NB4 (cell line): Measurements from ENCODE around the gene MAP3K9.

Experiments
- DNase-seq: peaks from one replicate; pipeline ENCODE4 v3.0.0; 2010; ENCODE audit warnings: low read depth
- H3K4me3 ChIP-seq: one replicate; pipeline ENCODE4 v1.5.1; 2011; ENCODE audit warnings: mild to moderate bottlenecking, low read depth, low read length, moderate library complexity
- MYC ChIP-seq: IDR thresholded peaks from 2 replicates; pipeline ENCODE4 v1.6.1; 2011; ENCODE audit warnings: low read depth, low read length
- POLR2A ChIP-seq: IDR thresholded peaks from 2 replicates; pipeline ENCODE4 v1.6.1; 2011; ENCODE audit warnings: mild to moderate bottlenecking; ENCODE audit not compliant: insufficient read length; ENCODE audit errors: extremely low read depth
- TF ChIP-seq, protein P1 (sequence below): IDR thresholded peaks from 2 replicates; pipeline ENCODE4 v1.6.1; 2011; ENCODE audit warnings: low read depth, low read length
- TF ChIP-seq, protein P2 (sequence below): IDR thresholded peaks from one replicate; pipeline ENCODE4 v1.5.1; 2012; ENCODE audit warnings: low read depth, low read length

The MAP3K9 gene

DNA sequence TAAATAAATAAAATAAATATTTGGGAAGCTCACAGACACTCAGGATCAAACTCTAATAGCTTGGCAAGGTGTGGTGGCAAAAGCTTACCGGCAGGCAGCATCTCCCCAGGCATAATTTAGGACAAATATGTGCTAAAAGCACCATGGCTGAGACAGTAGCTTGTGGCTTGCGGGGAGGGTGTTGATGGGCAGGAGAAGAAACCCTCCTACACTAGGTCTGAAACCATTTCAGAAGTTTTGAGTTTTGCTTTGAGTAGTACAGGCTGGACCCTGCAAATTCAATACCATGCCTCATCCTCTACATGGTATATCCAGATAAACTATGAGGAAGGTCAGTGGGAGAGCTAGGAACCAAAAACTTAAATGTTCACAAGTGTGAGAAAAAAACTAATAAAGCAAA, 33.1 kb downstream of the MAP3K9 start:
- H3K4me3 ChIP-seq: no peak overlapping the region
- no peak for DNase-seq
- TF ChIP-seq MYC (no peak), POLR2A (no peak)
- TF ChIP-seq, protein P1, sequence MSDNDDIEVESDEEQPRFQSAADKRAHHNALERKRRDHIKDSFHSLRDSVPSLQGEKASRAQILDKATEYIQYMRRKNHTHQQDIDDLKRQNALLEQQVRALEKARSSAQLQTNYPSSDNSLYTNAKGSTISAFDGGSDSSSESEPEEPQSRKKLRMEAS: no peak
- TF ChIP-seq, protein P2, sequence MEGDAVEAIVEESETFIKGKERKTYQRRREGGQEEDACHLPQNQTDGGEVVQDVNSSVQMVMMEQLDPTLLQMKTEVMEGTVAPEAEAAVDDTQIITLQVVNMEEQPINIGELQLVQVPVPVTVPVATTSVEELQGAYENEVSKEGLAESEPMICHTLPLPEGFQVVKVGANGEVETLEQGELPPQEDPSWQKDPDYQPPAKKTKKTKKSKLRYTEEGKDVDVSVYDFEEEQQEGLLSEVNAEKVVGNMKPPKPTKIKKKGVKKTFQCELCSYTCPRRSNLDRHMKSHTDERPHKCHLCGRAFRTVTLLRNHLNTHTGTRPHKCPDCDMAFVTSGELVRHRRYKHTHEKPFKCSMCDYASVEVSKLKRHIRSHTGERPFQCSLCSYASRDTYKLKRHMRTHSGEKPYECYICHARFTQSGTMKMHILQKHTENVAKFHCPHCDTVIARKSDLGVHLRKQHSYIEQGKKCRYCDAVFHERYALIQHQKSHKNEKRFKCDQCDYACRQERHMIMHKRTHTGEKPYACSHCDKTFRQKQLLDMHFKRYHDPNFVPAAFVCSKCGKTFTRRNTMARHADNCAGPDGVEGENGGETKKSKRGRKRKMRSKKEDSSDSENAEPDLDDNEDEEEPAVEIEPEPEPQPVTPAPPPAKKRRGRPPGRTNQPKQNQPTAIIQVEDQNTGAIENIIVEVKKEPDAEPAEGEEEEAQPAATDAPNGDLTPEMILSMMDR: no peak

DNA sequence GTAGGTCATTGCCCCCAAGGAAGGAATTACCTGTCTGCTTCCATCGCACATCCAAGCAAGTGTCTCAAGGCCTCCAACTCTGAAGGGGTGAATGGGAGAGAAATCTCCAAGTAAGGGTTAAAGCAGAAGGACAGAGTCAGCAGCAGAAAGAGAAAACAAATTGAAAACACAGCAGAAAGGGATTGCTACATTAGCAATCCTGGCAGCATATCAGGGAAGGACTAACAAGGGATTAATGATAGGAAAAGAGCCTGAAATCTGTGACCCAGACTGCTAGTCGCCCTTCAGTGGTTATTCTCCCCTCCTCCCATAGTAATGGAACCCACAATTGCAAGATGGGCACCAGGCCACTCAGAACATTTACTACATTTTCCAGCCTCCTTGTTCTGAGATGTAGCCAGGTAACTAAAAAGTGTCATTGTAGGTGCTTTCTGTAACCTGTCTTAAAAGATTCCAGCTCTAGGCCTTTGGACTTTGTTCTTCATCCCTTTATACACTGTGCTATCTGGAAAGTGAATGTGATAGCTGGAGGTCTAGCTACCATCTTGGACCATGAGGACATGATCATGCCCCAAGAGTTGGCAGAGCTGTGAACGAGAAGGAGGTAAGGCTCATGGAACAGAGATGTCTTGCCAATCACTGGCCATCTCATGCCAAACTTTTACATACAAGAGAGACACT, 36.0 kb downstream of the MAP3K9 start:
- H3K4me3 ChIP-seq: no peak overlapping the region
- TF ChIP-seq POLR2A: no peak
- TF ChIP-seq, protein P2: no peak
- no peak for TF ChIP-seq MYC
- TF ChIP-seq, protein P1: no peak
- DNase-seq: no peak

DNA sequence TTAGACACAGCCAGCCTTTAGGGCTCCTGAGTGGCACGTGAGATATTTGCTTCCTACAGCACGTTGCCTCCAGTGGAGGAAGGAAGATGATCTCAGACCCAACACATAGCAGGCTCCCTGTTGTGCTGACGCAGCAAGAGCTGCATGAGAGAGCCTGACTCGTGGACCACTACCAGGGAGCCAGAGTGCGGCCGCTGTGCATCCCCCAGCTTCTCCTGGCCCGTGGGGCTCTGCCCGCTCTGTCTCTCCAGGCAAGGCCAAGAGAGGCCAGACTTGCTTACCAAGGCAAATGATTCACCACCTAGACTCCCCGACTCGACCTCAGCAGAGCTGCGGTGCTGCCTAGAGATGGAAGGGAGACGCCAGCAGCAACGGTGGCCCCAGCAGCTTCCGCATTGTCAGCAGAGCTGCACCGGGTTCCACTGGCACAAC, 37.5 kb downstream of the MAP3K9 start:
- no peak for TF ChIP-seq POLR2A
- no peak for TF ChIP-seq MYC
- TF ChIP-seq, protein P1: no peak
- TF ChIP-seq, protein P2: no peak
- no peak for DNase-seq

DNA sequence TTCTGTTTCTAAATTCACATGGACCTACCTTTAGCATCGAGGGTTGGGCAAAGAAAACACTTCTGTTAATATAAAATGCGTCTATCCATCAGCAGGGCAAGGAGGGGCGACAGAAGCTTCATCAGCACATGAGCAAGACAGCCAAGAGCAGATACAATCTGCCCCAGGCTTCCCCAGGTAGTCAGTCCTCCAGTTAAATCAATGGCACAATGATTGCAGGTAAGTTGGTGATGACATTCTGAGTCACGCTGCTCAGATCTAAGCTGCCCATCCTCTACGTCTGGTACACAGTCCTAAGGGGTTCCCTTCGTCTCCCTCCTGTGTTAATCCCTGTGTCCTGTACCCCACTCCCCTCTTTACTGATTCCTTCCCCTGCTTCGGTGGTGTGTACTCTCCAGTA, 38.8 kb downstream of the MAP3K9 start:
- TF ChIP-seq MYC (no peak), POLR2A (no peak)
- TF ChIP-seq, protein P1: no peak
- TF ChIP-seq, protein P2: no peak
- DNase-seq: no peak
- no peak overlapping the region for H3K4me3 ChIP-seq

More for the DNA sequence above, 37.5 kb downstream of the MAP3K9 start:
- H3K4me3 ChIP-seq: no peak overlapping the region

DNA sequence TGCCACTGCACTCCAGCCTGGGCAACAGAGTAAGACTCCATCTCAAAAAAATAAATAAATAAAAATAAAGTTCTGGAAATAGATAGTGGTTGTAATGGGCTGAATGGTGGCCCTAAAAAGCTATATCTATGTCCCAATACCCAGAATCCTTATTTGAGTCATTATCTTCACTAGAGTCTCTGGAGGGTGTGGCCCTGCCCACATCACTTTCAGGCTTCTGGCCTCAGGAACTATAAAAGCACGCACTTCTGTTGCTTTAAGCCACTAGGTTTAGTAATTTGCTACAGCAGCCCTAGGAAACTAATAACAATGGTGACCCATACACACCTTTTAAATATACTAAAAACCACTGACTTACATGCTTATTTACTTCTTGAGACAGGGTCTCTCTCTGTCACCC, 49.9 kb downstream of the MAP3K9 start:
- no peak overlapping the region for H3K4me3 ChIP-seq
- TF ChIP-seq, protein P1: no peak
- TF ChIP-seq, protein P2: no peak
- no peak for TF ChIP-seq POLR2A
- TF ChIP-seq MYC: no peak
- DNase-seq: no peak
